Left ventricle myocardium inferior (tissue), 1 donor: ENCODE data around the gene RAD51B. TPM values are rescaled to one million over a fixed set of nuclear protein-coding genes. Genes with fewer than 3 reads are reported as not detected.

ENCODE experiments used
- DNase-seq: peaks from one replicate; pipeline ENCODE4 v3.0.0-alpha.2; 2020
- H3K27ac ChIP-seq: fragments of 200-600 bp; replicated peaks from 2 replicates; pipeline ENCODE4 v1.8.0; 2021
- H3K27me3 ChIP-seq: fragments of 200-600 bp; 2 replicates; pipeline ENCODE4 v1.8.0; 2021; ENCODE audit warnings: low read depth
- H3K36me3 ChIP-seq: fragments of 200-600 bp; 2 replicates; pipeline ENCODE4 v1.8.0; 2021
- H3K4me1 ChIP-seq: fragments of 200-600 bp; 2 replicates; pipeline ENCODE4 v1.8.0; 2021
- H3K4me3 ChIP-seq: fragments of 200-600 bp; 2 replicates; pipeline ENCODE4 v1.8.0; 2021; ENCODE audit warnings: mild to moderate bottlenecking, moderate library complexity
- H3K9me3 ChIP-seq: fragments of 200-600 bp; replicated peaks from 2 replicates; pipeline ENCODE4 v1.8.0; 2021
- intact Hi-C: fragments of 100-400 bp; cut with micrococcal nuclease; formaldehyde crosslinking; loops from one replicate; pipeline ENCODE4 v1.11.0; 2022
- total RNA-seq: library from RNA; stranded (reverse); fragmentation: NEBNext Ultra II Directional; extraction: Animal tissue kit (Norgen Biotek cat#: 25700); gene quantifications from one replicate; pipeline ENCODE4 v1.2.1, GENCODE V29; 2021
- TF ChIP-seq, protein P1 (sequence below): fragments of 200-600 bp; IDR thresholded peaks from 2 replicates; pipeline ENCODE4 v1.8.0; 2021; ENCODE audit warnings: antibody characterized with exemption, mild to moderate bottlenecking, borderline replicate concordance
- donor health status: DM: no; HTN: yes; CAD: no; lungs with severe emphysema.

The RAD51B gene
- total RNA-seq, 1 donor from 2014 or later, result 2.4 TPM

DNA sequence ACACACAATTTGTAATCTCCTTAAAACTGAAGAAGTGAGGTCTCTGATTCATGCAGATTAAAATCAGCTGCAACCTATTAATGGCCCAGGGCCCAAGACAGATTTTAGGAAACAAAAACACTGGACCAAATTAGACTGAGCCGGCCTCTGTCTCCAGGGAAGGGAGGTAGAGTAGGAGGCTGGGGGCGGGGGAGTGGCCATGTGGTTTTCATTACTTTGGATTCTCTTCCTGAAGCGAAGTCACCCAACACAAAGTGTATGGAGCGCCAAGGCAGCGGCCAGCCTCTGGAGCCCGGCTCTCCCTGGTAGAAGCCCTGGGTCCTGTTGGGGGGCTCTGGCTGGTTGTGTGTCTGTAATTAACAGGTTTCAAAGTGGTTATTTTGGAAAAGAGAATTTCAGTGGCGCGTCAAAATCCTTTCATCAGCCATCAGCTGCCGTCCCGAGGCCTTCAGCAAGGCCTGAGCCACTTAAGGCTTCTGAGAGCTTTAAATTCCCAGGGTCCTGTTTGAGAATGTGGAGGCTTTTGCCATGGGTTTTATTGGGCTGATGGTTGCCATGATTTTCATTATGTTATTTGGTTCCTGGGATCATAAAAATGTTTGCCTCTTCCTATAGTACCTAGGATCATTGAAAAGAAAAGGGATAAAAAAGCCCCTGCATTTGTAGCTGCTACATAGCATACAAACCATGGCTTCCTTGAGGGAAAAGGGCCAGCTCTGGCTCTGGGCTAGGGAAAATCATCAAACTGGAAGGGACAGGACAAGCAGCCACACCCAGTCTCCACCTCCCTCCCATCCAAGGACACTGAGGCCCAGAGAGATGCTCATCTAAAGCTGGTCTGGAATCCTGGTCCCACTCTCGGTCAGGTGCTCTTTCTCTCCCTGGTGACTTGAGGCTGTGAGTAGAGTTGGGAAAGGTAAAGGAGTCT lies 690.9 kb downstream of the RAD51B start:
- no peaks in the 10 kb centered on the region for H3K9me3 ChIP-seq
- no peaks in the 10 kb centered on the region for H3K36me3 ChIP-seq
- DNase-seq, result peak; percentile 58
- H3K4me3 ChIP-seq, result no peak overlapping the region
- TF ChIP-seq, protein P1, sequence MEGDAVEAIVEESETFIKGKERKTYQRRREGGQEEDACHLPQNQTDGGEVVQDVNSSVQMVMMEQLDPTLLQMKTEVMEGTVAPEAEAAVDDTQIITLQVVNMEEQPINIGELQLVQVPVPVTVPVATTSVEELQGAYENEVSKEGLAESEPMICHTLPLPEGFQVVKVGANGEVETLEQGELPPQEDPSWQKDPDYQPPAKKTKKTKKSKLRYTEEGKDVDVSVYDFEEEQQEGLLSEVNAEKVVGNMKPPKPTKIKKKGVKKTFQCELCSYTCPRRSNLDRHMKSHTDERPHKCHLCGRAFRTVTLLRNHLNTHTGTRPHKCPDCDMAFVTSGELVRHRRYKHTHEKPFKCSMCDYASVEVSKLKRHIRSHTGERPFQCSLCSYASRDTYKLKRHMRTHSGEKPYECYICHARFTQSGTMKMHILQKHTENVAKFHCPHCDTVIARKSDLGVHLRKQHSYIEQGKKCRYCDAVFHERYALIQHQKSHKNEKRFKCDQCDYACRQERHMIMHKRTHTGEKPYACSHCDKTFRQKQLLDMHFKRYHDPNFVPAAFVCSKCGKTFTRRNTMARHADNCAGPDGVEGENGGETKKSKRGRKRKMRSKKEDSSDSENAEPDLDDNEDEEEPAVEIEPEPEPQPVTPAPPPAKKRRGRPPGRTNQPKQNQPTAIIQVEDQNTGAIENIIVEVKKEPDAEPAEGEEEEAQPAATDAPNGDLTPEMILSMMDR, result no peak
- H3K27me3 ChIP-seq, result no peaks in the 10 kb centered on the region
- peak overlapping the region; percentile 67 for H3K27ac ChIP-seq
- H3K4me1 ChIP-seq, result peaks cover 54% of the 10 kb centered on the region
- intact Hi-C loops, result no loop called here

- Histone ChIP-seq H3K4me1 (peaks cover 45% of the 10 kb centered on the region), H3K27ac (peak overlapping the region; percentile 67), H3K4me3 (no peak overlapping the region), H3K9me3 (no peaks in the 10 kb centered on the region), H3K36me3 (no peaks in the 10 kb centered on the region), H3K27me3 (no peaks in the 10 kb centered on the region)
- DNase-seq, result no peak
- intact Hi-C loops, result no loop called here
- TF ChIP-seq, protein P1, result no peak
These were observed 691.8 kb downstream of the RAD51B start for GRCh38 chr14:68511129-68512047.

DNA sequence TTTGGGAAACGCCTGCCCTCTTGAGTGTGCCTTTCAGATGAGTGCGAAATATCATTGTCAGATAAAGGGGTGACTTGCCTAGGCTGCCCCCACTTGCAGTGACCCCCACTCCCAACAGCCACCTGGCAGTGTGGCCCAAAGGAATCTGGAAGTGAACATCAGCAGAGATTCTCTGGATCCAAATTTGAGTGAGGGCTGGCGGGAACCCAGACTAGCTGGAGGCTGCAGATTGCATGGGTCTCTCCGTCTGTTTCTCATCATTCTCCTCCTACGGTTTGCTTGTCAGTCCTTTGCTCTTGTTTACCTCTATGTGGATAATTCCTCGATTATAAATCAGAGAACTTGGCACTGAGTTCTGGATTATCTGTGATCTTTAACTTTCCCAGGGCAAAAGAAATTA lies 692.5 kb downstream of the RAD51B start:
- H3K27ac ChIP-seq, result peak overlapping the region; percentile 67
- H3K9me3 ChIP-seq, result no peaks in the 10 kb centered on the region
- H3K36me3 ChIP-seq, result no peaks in the 10 kb centered on the region
- H3K4me3 ChIP-seq, result no peak overlapping the region
- intact Hi-C loops, result no loop called here
- TF ChIP-seq, protein P1, result no peak
- no peaks in the 10 kb centered on the region for H3K27me3 ChIP-seq
- H3K4me1 ChIP-seq, result peaks cover 42% of the 10 kb centered on the region
- peak; percentile 33 for DNase-seq

DNA sequence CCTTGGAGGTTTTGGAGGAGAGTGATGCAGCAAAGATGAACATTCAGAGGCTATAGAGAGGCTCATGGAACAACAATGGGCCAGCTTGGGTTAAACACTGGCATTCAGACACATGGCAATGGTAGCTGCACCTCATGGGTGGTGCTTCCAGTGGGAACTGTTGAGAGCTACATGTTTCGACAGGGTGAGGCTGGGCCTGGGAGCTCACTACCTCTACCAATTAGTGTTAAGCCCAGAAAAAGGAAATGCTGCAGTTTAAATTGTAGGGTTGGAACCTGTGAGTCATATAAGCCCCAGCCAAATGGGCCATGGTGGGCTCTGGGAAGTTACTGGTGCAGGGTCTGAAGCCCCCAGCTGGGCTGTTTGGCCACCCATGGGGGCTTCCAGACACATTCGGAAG lies 693.6 kb downstream of the RAD51B start:
- Histone ChIP-seq H3K27ac (no peak overlapping the region), H3K4me3 (no peak overlapping the region), H3K36me3 (no peaks in the 10 kb centered on the region), H3K9me3 (no peaks in the 10 kb centered on the region), H3K4me1 (peaks cover 52% of the 10 kb centered on the region), H3K27me3 (no peaks in the 10 kb centered on the region)
- no peak for DNase-seq
- intact Hi-C loops, result no loop called here
- TF ChIP-seq, protein P1, result no peak

- Histone ChIP-seq H3K27me3 (no peaks in the 10 kb centered on the region), H3K36me3 (no peaks in the 10 kb centered on the region), H3K27ac (no peak overlapping the region), H3K9me3 (no peaks in the 10 kb centered on the region), H3K4me1 (peaks cover 61% of the 10 kb centered on the region), H3K4me3 (no peak overlapping the region)
- intact Hi-C loops, result no loop called here
- TF ChIP-seq, protein P1, result no peak
- no peak for DNase-seq
These were observed 694.4 kb downstream of the RAD51B start for GRCh38 chr14:68513838-68514607.
